CD14-positive monocyte (primary cell): ENCODE results near the gene ZNRF2. TPM values are rescaled to one million over a fixed set of nuclear protein-coding genes. Genes with fewer than 3 reads are reported as not detected.

Experiments
- DNase-seq, 3 donors: peaks; one replicate each; pipeline ENCODE4 v3.0.0-alpha.2; 2011 to 2022
- H2AFZ ChIP-seq: 2 replicates; pipeline ENCODE4 v1.6.0; 2012; ENCODE audit warnings: mild to moderate bottlenecking, low read depth, low read length, inconsistent platforms; ENCODE audit not compliant: insufficient read depth, poor library complexity, severe bottlenecking
- H3K27ac ChIP-seq, 2 donors: 1 replicate in 1 of 2; 2 replicates in 1 of 2; pipeline ENCODE4 v1.5.1; 2012 to 2013; ENCODE audit warnings: low read length in 2 of 2, control low read depth in 1 of 2, inconsistent platforms in 1 of 2, low read depth in 1 of 2, mild to moderate bottlenecking in 1 of 2
- H3K27me3 ChIP-seq, 2 donors: one replicate each; pipeline versions ENCODE4 v1.6.0 to v1.6.1; 2011 to 2013; ENCODE audit warnings: low read length in 2 of 2; ENCODE audit not compliant: control insufficient read depth in 2 of 2, insufficient read depth in 2 of 2
- H3K36me3 ChIP-seq, 2 donors: replicated peaks in 1 of 2; 1 replicate in 1 of 2; 2 replicates in 1 of 2; pipeline versions ENCODE4 v1.5.1 to v1.6.1; 2012 to 2013; ENCODE audit warnings: low read length in 2 of 2, control low read depth in 1 of 2, inconsistent platforms in 1 of 2, mild to moderate bottlenecking in 1 of 2; ENCODE audit not compliant: insufficient read depth in 2 of 2, control insufficient read depth in 1 of 2
- H3K4me1 ChIP-seq, 2 donors: 1 replicate in 1 of 2; 2 replicates in 1 of 2; pipeline versions ENCODE4 v1.5.1 to v1.6.1; 2012 to 2013; ENCODE audit warnings: low read length in 2 of 2, control low read depth in 1 of 2, inconsistent platforms in 1 of 2, mild to moderate bottlenecking in 1 of 2, moderate library complexity in 1 of 2; ENCODE audit not compliant: insufficient read depth in 2 of 2, control insufficient read depth in 1 of 2
- H3K4me2 ChIP-seq: replicated peaks from 2 replicates; pipeline ENCODE3; 2012; ENCODE audit warnings: low read length, moderate library complexity, mild to moderate bottlenecking; ENCODE audit not compliant: poor library complexity, severe bottlenecking; ENCODE audit errors: extremely low read depth
- H3K4me3 ChIP-seq, 3 experiments: fragments of 200-600 bp in 1 of 3; sonication (generic) in 1 of 3; replicated peaks in 1 of 3; 1 replicate in 2 of 3; 2 replicates in 1 of 3; pipeline ENCODE4 v1.5.1; 2011 to 2013; ENCODE audit warnings: low read length in 3 of 3, mild to moderate bottlenecking in 3 of 3, control low read depth in 2 of 3, low read depth in 2 of 3, inconsistent platforms in 1 of 3, moderate library complexity in 1 of 3
- H3K79me2 ChIP-seq: 2 replicates; pipeline ENCODE4 v1.6.0; 2012; ENCODE audit warnings: mild to moderate bottlenecking, control low read depth, inconsistent platforms, low read length, moderate library complexity; ENCODE audit not compliant: insufficient read depth
- H3K9ac ChIP-seq: 2 replicates; pipeline ENCODE4 v1.6.0; 2017; ENCODE audit warnings: low read length, mild to moderate bottlenecking; ENCODE audit not compliant: insufficient read depth, poor library complexity, severe bottlenecking
- H3K9me3 ChIP-seq, 2 donors: replicated peaks in 1 of 2; 1 replicate in 1 of 2; 2 replicates in 1 of 2; pipeline versions ENCODE4 v1.5.1 to v1.6.1; 2012 to 2013; ENCODE audit warnings: low read length in 2 of 2, control low read depth in 1 of 2; ENCODE audit not compliant: control insufficient read depth in 1 of 2, insufficient read depth in 1 of 2
- H4K20me1 ChIP-seq: 2 replicates; pipeline ENCODE4 v1.6.0; 2012; ENCODE audit warnings: mild to moderate bottlenecking, low read length, control low read depth, moderate library complexity; ENCODE audit not compliant: insufficient read depth
- H3K27ac Mint-ChIP-seq, 7 donors: one replicate each; pipeline ENCODE4 v1.8.0; 2020; ENCODE audit warnings: mild to moderate bottlenecking in 7 of 7, mixed read lengths in 7 of 7, moderate library complexity in 6 of 7, inconsistent platforms in 2 of 7
- H3K27me3 Mint-ChIP-seq, 3 donors: one replicate each; pipeline ENCODE4 v1.8.0; 2021 to 2022; ENCODE audit warnings: low read depth in 3 of 3, mild to moderate bottlenecking in 3 of 3, mixed read lengths in 3 of 3, moderate library complexity in 3 of 3, inconsistent platforms in 1 of 3
- H3K36me3 Mint-ChIP-seq, 2 donors: one replicate each; pipeline ENCODE4 v1.8.0; 2020; ENCODE audit warnings: mixed read lengths in 2 of 2, inconsistent platforms in 1 of 2, mild to moderate bottlenecking in 1 of 2
- H3K4me1 Mint-ChIP-seq: one replicate; pipeline ENCODE4 v1.8.0; 2020; ENCODE audit warnings: mild to moderate bottlenecking, mixed read lengths
- H3K4me3 Mint-ChIP-seq, 2 donors: one replicate each; pipeline ENCODE4 v1.8.0; 2020; ENCODE audit warnings: mild to moderate bottlenecking in 2 of 2, mixed read lengths in 2 of 2, moderate library complexity in 1 of 2
- H3K9me3 Mint-ChIP-seq, 7 donors: one replicate each; pipeline ENCODE4 v1.8.0; 2020 to 2022; ENCODE audit warnings: mixed read lengths in 7 of 7, mild to moderate bottlenecking in 6 of 7, moderate library complexity in 6 of 7, inconsistent platforms in 2 of 7
- CTCF ChIP-seq: fragments of 200-600 bp; IDR thresholded peaks from one replicate; pipeline ENCODE4 v1.8.0; 2022; ENCODE audit warnings: antibody characterized with exemption, mild to moderate bottlenecking
- WGBS: methylation state at CpG from one replicate; pipeline ENCODE4 v1.1.5; 2013; ENCODE audit warnings: missing lambda C conversion rate; ENCODE audit not compliant: insufficient coverage; 5-methylcytosine and 5-hydroxymethylcytosine counted together
- intact Hi-C, 2 donors: fragments of 100-400 bp; cut with micrococcal nuclease; formaldehyde crosslinking; loops; one replicate each; pipeline versions ENCODE4 v1.15.0 to v1.15.1; 2023
- polyA plus RNA-seq, 3 donors: library from polyadenylated mRNA; depleted of rRNA in 1 of 3; unstranded in 2 of 3; stranded (reverse) in 1 of 3; fragments of 300-500 nt in 2 of 3; fragments of >200 nt in 1 of 3; fragmentation: Illumina TruSeq in 2 of 3; gene quantifications; 1 replicate in 2 of 3; 2 replicates in 1 of 3; pipeline ENCODE4 v1.2.3, GENCODE V29; 2012 to 2021

ZNRF2 gene
- polyA plus RNA-seq, 3 donors: 1.9 to 9.5 (median 5.7) TPM

- no peaks in the 10 kb centered on the region for H3K36me3 ChIP-seq
- no peaks in the 10 kb centered on the region for H3K27me3 ChIP-seq
- H3K9ac ChIP-seq: no peak overlapping the region
- Mint-ChIP-seq H3K4me3 (no peak overlapping the region), H3K4me1 (peaks cover 14% of the 10 kb centered on the region), H3K27ac (no peak overlapping the region), H3K36me3 (peaks cover 7 to 9% of the 10 kb centered on the region in 2 donors), H3K9me3 (peaks cover 0 to 2% (median 0%) of the 10 kb centered on the region in 7 donors), H3K27me3 (peaks cover 1 to 2% (median 2%) of the 10 kb centered on the region in 3 donors)
- no peak overlapping the region for H3K4me3 ChIP-seq
- no peak for TF ChIP-seq CTCF
- DNase-seq: no peak
- no peak overlapping the region for H3K27ac ChIP-seq
- intact Hi-C loops: no loop called here
- no peaks in the 10 kb centered on the region for H3K79me2 ChIP-seq
- 40% methylated on average over 1 of the region's 2 CpGs for WGBS
- H3K4me1 ChIP-seq: peaks cover 10 to 14% of the 10 kb centered on the region in 2 donors
- H3K4me2 ChIP-seq: no peak overlapping the region
- H2AFZ ChIP-seq: no peak overlapping the region
- H4K20me1 ChIP-seq: no peaks in the 10 kb centered on the region
- no peaks in the 10 kb centered on the region for H3K9me3 ChIP-seq
These were observed 14.9 kb upstream of the ZNRF2 start for GRCh38 chr7:30269490-30269889.

- Mint-ChIP-seq H3K27me3 (peaks cover 1 to 2% (median 2%) of the 10 kb centered on the region in 3 donors), H3K4me1 (peaks cover 14% of the 10 kb centered on the region), H3K9me3 (peaks cover 0 to 2% (median 0%) of the 10 kb centered on the region in 7 donors), H3K27ac (peak overlapping the region in 5 of 7 donors; percentile 58 to 85 (median 75)), H3K4me3 (peak overlapping the region; percentile 21 to 47), H3K36me3 (peaks cover 9 to 12% of the 10 kb centered on the region in 2 donors)
- peak; percentile 35 to 54 (median 51) for DNase-seq
- WGBS: 7% methylated on average over 3 of the region's 4 CpGs
- H3K4me3 ChIP-seq: peak overlapping the region in 1 of 3 experiments; percentile 21
- peak overlapping the region; percentile 23 for H3K4me2 ChIP-seq
- no peaks in the 10 kb centered on the region for H3K36me3 ChIP-seq
- TF ChIP-seq CTCF: no peak
- intact Hi-C loops: no loop called here
- peak overlapping the region; percentile 64 for H2AFZ ChIP-seq
- H3K27me3 ChIP-seq: no peaks in the 10 kb centered on the region
- H3K4me1 ChIP-seq: peaks cover 10 to 14% of the 10 kb centered on the region in 2 donors
- H3K27ac ChIP-seq: peak overlapping the region in 1 of 2 donors; percentile 53
- H3K79me2 ChIP-seq: no peaks in the 10 kb centered on the region
- no peak overlapping the region for H3K9ac ChIP-seq
- no peaks in the 10 kb centered on the region for H3K9me3 ChIP-seq
- no peaks in the 10 kb centered on the region for H4K20me1 ChIP-seq
These were observed 13.5 kb upstream of the ZNRF2 start for GRCh38 chr7:30270921-30271320.
